HepG2 (cell line): Measurements from ENCODE around the gene MAP2K5. TPM values are rescaled to one million over a fixed set of nuclear protein-coding genes. Genes with fewer than 3 reads are reported as not detected.
A peak's percentile ranks its signal among the peaks of the same experiment; 100 is the strongest.

Experiments
- ATAC-seq: fragments of 200-7000 bp; cut with Tn5 transposase; 3 replicates; pipeline ENCODE4 v1.9.1; 2020; ENCODE audit warnings: mild to moderate bottlenecking, moderate library complexity
- BruUV-seq: library from RNA; stranded (reverse); fragments of 400-500 nt; replicated peaks from 2 replicates; lab custom pipeline; 2021; lab: Mats Ljungman, UMichigan
- CTCF ChIA-PET: fragments of 300-600 bp; formaldehyde crosslinking; extraction: SDS; loops from one replicate; lab custom pipeline; 2021; ENCODE audit warnings: low total read pairs, inconsistent platforms, low intra/inter-chr PET ratio; lab: Yijun Ruan, JAX
- POLR2A ChIA-PET: fragments of 350-600 bp; sonication (Branson Sonifier 250); formaldehyde crosslinking; loops from one replicate; lab custom pipeline; 2020; ENCODE audit warnings: antibody characterized with exemption, inconsistent platforms; lab: Yijun Ruan, JAX
- DNase-seq: peaks from one replicate; pipeline ENCODE4 v3.0.0-alpha.2; 2015; ENCODE audit warnings: low spot score
- FAIRE-seq: peaks from 3 replicates; lab custom pipeline; 2011; peaks lifted over from hg19 to GRCh38; lab: Jason Lieb, UNC
- H2AFZ ChIP-seq: one replicate; pipeline ENCODE4 v1.6.1; 2011; ENCODE audit warnings: low read length, inconsistent platforms
- H3K27ac ChIP-seq: fragments of 300-600 bp; 3 replicates; pipeline ENCODE4 v1.8.0; 2011; ENCODE audit warnings: mixed run types, mild to moderate bottlenecking, mixed read lengths, low read length, inconsistent platforms; ENCODE audit not compliant: insufficient read depth; ENCODE audit errors: extremely low read length
- H3K27me3 ChIP-seq, 2 experiments: fragments of 200-600 bp in 1 of 2; 2 replicates in 1 of 2; 3 replicates in 1 of 2; pipeline versions ENCODE4 v1.6.0 to v1.8.0; 2011; ENCODE audit warnings: low read length in 2 of 2, mild to moderate bottlenecking in 2 of 2, moderate library complexity in 2 of 2, inconsistent platforms in 1 of 2; ENCODE audit not compliant: insufficient read depth in 2 of 2, control insufficient read depth in 1 of 2
- H3K36me3 ChIP-seq, 2 experiments: fragments of 200-600 bp in 1 of 2; replicated peaks in 1 of 2; 2 replicates in 1 of 2; 3 replicates in 1 of 2; pipeline versions ENCODE4 v1.5.1 to v1.8.0; 2011; ENCODE audit warnings: low read length in 2 of 2, inconsistent platforms in 1 of 2; ENCODE audit not compliant: insufficient read depth in 2 of 2, control insufficient read depth in 1 of 2
- H3K4me1 ChIP-seq: 2 replicates; pipeline ENCODE4 v1.5.1; 2012; ENCODE audit warnings: low read length, inconsistent platforms; ENCODE audit not compliant: insufficient read depth
- H3K4me2 ChIP-seq: 2 replicates; pipeline ENCODE4 v1.6.0; 2011; ENCODE audit warnings: low read depth, low read length, inconsistent platforms
- H3K4me3 ChIP-seq, 3 experiments: fragments of 200-600 bp in 1 of 3; sonication (generic), shearing (Covaris generic) in 1 of 3; replicated peaks in 1 of 3; 2 replicates each; pipeline ENCODE4 v1.5.1; 2011 to 2016; ENCODE audit warnings: low read length in 3 of 3, inconsistent platforms in 2 of 3, low read depth in 2 of 3, mild to moderate bottlenecking in 2 of 3, control low read depth in 1 of 3, mixed read lengths in 1 of 3; ENCODE audit not compliant: insufficient read depth in 1 of 3
- H3K79me2 ChIP-seq: one replicate; pipeline ENCODE4 v1.6.1; 2011; ENCODE audit warnings: low read length, inconsistent platforms; ENCODE audit not compliant: insufficient read depth
- H3K9ac ChIP-seq: 2 replicates; pipeline ENCODE4 v1.6.0; 2011; ENCODE audit warnings: mild to moderate bottlenecking, low read depth, low read length, inconsistent platforms; ENCODE audit not compliant: insufficient read depth
- H3K9me3 ChIP-seq: 2 replicates; pipeline ENCODE4 v1.5.1; 2012; ENCODE audit warnings: mild to moderate bottlenecking, low read length
- H4K20me1 ChIP-seq: 2 replicates; pipeline ENCODE4 v1.6.0; 2011; ENCODE audit warnings: inconsistent platforms, mild to moderate bottlenecking, low read length, moderate library complexity; ENCODE audit not compliant: insufficient read depth
- ATF2 ChIP-seq: sonication (generic); formaldehyde crosslinking; IDR thresholded peaks from 2 replicates; pipeline ENCODE4 v1.4.0; 2020; ENCODE audit warnings: missing genetic modification reagents
- CAMTA2 ChIP-seq: sonication (generic); formaldehyde crosslinking; IDR thresholded peaks from 2 replicates; pipeline ENCODE4 v1.4.0; 2020; ENCODE audit warnings: mild to moderate bottlenecking, missing genetic modification reagents, borderline replicate concordance
- ELF4 ChIP-seq: sonication (generic); formaldehyde crosslinking; IDR thresholded peaks from 2 replicates; pipeline ENCODE4 v1.5.0; 2020; ENCODE audit warnings: missing genetic modification reagents, mild to moderate bottlenecking, moderate library complexity, borderline replicate concordance
- FLYWCH1 ChIP-seq: sonication (generic); formaldehyde crosslinking; IDR thresholded peaks from 2 replicates; pipeline ENCODE4 v1.8.1; 2023; ENCODE audit warnings: mild to moderate bottlenecking, missing genetic modification reagents
- HNRNPK ChIP-seq: fragments of 200-400 bp; formaldehyde crosslinking; IDR thresholded peaks from 2 replicates; pipeline ENCODE4 v1.6.1; 2018; ENCODE audit warnings: low read length, low read depth, moderate library complexity, mild to moderate bottlenecking; ENCODE audit not compliant: poor library complexity, severe bottlenecking
- MEF2D ChIP-seq: sonication (generic); formaldehyde crosslinking; IDR thresholded peaks from 2 replicates; pipeline ENCODE4 v1.5.1; 2020; ENCODE audit warnings: mild to moderate bottlenecking, missing genetic modification reagents
- NFRKB ChIP-seq: fragments of 450-650 bp; IDR thresholded peaks from 2 replicates; pipeline ENCODE4 v1.6.1; 2017
- NR2F1 ChIP-seq, 2 experiments: fragments of 450-650 bp in 1 of 2; formaldehyde crosslinking in 1 of 2; IDR thresholded peaks; 2 replicates each; pipeline versions ENCODE4 v1.5.0 to v1.6.1; 2016 to 2020; ENCODE audit warnings: mild to moderate bottlenecking in 1 of 2, missing compliant biosample characterization in 1 of 2, missing genetic modification reagents in 1 of 2, moderate library complexity in 1 of 2
- ZKSCAN8 ChIP-seq: IDR thresholded peaks from 2 replicates; pipeline ENCODE4 v1.6.1; 2016; ENCODE audit warnings: borderline replicate concordance, missing genetic modification reagents, missing compliant biosample characterization
- ZNF737 ChIP-seq: sonication (generic); formaldehyde crosslinking; IDR thresholded peaks from 2 replicates; pipeline ENCODE4 v1.5.0; 2020; ENCODE audit warnings: missing genetic modification reagents, mild to moderate bottlenecking, borderline replicate concordance
- ZNF850 ChIP-seq: sonication (generic); formaldehyde crosslinking; conservative IDR thresholded peaks from 2 replicates; pipeline ENCODE4 v1.9.0; 2021; ENCODE audit warnings: mild to moderate bottlenecking, missing genetic modification reagents
- WGBS: methylation state at CpG from one replicate; pipeline ENCODE4 v1.1.6; 2017; ENCODE audit warnings: low lambda C conversion rate; 5-methylcytosine and 5-hydroxymethylcytosine counted together
- in situ Hi-C: cut with HindIII; loops from 2 replicates; pipeline ENCODE4 v1.10.0; 2017; ENCODE audit warnings: low pct_unique_long_range_greater_than_20kb; ENCODE audit not compliant: extremely low pct_ligation_motif_present
- intact Hi-C: fragments of 100-400 bp; cut with micrococcal nuclease; formaldehyde crosslinking; loops from one replicate; pipeline ENCODE4 v1.10.0; 2022; ENCODE audit not compliant: unreplicated experiment
- polyA plus RNA-seq, 8 experiments: library from polyadenylated mRNA; depleted of rRNA in 3 of 8; stranded (reverse) in 7 of 8; unstranded in 1 of 8; fragments of >200 nt; fragmentation: Illumina TruSeq in 4 of 8; extraction: Trizol in 4 of 8; gene quantifications; 2 replicates each; pipeline versions ENCODE4 v1.2.1 to v1.2.3, GENCODE V29; 2011 to 2016; ENCODE audit warnings: low read depth in 4 of 8, missing spikeins in 1 of 8, mixed read lengths in 1 of 8; ENCODE audit not compliant: insufficient read depth in 1 of 8
- total RNA-seq, 5 experiments: library from RNA; depleted of rRNA; stranded (reverse); fragments of >200 nt; fragmentation: Illumina TruSeq; extraction: Trizol; gene quantifications; 2 replicates each; pipeline ENCODE4 v1.2.3, GENCODE V29; 2016; ENCODE audit warnings: low read depth in 1 of 5
- TF ChIP-seq, protein P1 (sequence below): sonication (generic); formaldehyde crosslinking; IDR thresholded peaks from 2 replicates; pipeline ENCODE4 v1.4.0; 2020; ENCODE audit warnings: missing genetic modification reagents, borderline replicate concordance

Gene MAP2K5
- total and polyA plus RNA-seq, 2 of the 13 experiments (the other 11 are each of a cell fraction or from before 2014, with no cell fraction given), result 4.0 to 4.3 TPM

GRCh38 chr15:67813104-67813634 lies 270.7 kb downstream of the MAP2K5 start:
- H4K20me1 ChIP-seq, result no peaks in the 10 kb centered on the region
- no TSS peak for BruUV-seq
- no peak for FAIRE-seq
- no peak for DNase-seq
- in situ Hi-C loops (no loop called here), intact Hi-C loops (no loop called here)
- H3K79me2 ChIP-seq, result no peaks in the 10 kb centered on the region
- CTCF ChIA-PET, result no interaction called here
- no peak overlapping the region for H3K27ac ChIP-seq
- no peak overlapping the region for H2AFZ ChIP-seq
- 24% methylated on average over 3 of the region's 3 CpGs for WGBS
- H3K9me3 ChIP-seq, result no peaks in the 10 kb centered on the region
- no peaks in the 10 kb centered on the region for H3K36me3 ChIP-seq
- H3K4me3 ChIP-seq, result no peak overlapping the region
- ATAC-seq, result peak; percentile 24; the same call in 1 of the 3 replicates
- H3K27me3 ChIP-seq, result no peaks in the 10 kb centered on the region; a peak in 2 of 5 replicates
- 0 out of 2 replicates have a peak, but pooled peaks cover 6% of the 10 kb centered on the region for H3K4me1 ChIP-seq
- H3K9ac ChIP-seq, result no peak overlapping the region
- POLR2A ChIA-PET, result no interaction called here
- no peak overlapping the region for H3K4me2 ChIP-seq
- no peak for TF ChIP-seq ZKSCAN8 (CRISPR knock-in tag)
- no peak for TF ChIP-seq HNRNPK
- TF ChIP-seq CAMTA2, result no peak
- TF ChIP-seq ATF2, result no peak
- TF ChIP-seq, protein P1, sequence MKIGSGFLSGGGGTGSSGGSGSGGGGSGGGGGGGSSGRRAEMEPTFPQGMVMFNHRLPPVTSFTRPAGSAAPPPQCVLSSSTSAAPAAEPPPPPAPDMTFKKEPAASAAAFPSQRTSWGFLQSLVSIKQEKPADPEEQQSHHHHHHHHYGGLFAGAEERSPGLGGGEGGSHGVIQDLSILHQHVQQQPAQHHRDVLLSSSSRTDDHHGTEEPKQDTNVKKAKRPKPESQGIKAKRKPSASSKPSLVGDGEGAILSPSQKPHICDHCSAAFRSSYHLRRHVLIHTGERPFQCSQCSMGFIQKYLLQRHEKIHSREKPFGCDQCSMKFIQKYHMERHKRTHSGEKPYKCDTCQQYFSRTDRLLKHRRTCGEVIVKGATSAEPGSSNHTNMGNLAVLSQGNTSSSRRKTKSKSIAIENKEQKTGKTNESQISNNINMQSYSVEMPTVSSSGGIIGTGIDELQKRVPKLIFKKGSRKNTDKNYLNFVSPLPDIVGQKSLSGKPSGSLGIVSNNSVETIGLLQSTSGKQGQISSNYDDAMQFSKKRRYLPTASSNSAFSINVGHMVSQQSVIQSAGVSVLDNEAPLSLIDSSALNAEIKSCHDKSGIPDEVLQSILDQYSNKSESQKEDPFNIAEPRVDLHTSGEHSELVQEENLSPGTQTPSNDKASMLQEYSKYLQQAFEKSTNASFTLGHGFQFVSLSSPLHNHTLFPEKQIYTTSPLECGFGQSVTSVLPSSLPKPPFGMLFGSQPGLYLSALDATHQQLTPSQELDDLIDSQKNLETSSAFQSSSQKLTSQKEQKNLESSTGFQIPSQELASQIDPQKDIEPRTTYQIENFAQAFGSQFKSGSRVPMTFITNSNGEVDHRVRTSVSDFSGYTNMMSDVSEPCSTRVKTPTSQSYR (CRISPR knock-in tag), result no peak
- no peak for TF ChIP-seq NFRKB
- no peak for TF ChIP-seq FLYWCH1 (CRISPR knock-in tag)
- TF ChIP-seq ZNF737 (CRISPR knock-in tag), result no peak
- TF ChIP-seq ZNF850, result no peak
- TF ChIP-seq NR2F1 (CRISPR knock-in tag; IDR thresholded peaks at IDR 0.05), result no peak
- no peak for TF ChIP-seq MEF2D (CRISPR knock-in tag)
- no peak for TF ChIP-seq ELF4 (CRISPR knock-in tag)
